Upper lobe of right lung (tissue), 1 donor: Measurements from ENCODE around the gene DHRSX. TPM values are rescaled to one million over a fixed set of nuclear protein-coding genes. Genes with fewer than 3 reads are reported as not detected.

Experiments used
- ATAC-seq: fragments of 200-7000 bp; cut with Tn5 transposase; one replicate; pipeline ENCODE4 v1.9.1; 2020; ENCODE audit warnings: mild to moderate bottlenecking, moderate library complexity
- DNase-seq: peaks from one replicate; pipeline ENCODE4 v3.0.0-alpha.2; 2020
- H3K27ac ChIP-seq: fragments of 200-600 bp; one replicate; pipeline ENCODE4 v1.8.0; 2022
- H3K27me3 ChIP-seq: fragments of 200-600 bp; one replicate; pipeline ENCODE4 v1.8.0; 2022; ENCODE audit warnings: mild to moderate bottlenecking
- H3K36me3 ChIP-seq: fragments of 200-600 bp; one replicate; pipeline ENCODE4 v1.8.0; 2022
- H3K4me1 ChIP-seq: fragments of 200-600 bp; one replicate; pipeline ENCODE4 v1.8.0; 2022
- H3K4me3 ChIP-seq: fragments of 200-600 bp; one replicate; pipeline ENCODE4 v1.8.0; 2022; ENCODE audit warnings: mild to moderate bottlenecking
- H3K9me3 ChIP-seq: fragments of 200-600 bp; one replicate; pipeline ENCODE4 v1.8.0; 2022
- CTCF ChIP-seq: fragments of 200-600 bp; IDR thresholded peaks from one replicate; pipeline ENCODE4 v1.8.0; 2022; ENCODE audit warnings: antibody characterized with exemption
- intact Hi-C: fragments of 100-400 bp; cut with DNase I; formaldehyde crosslinking; loops from one replicate; pipeline ENCODE4 v1.11.0; 2022
- total RNA-seq: library from RNA; stranded (reverse); fragmentation: NEBNext Ultra II Directional; extraction: Animal tissue kit (Norgen Biotek cat#: 25700); gene quantifications from one replicate; pipeline ENCODE4 v1.2.1, GENCODE V29; 2021
- donor health status: DM: no; HTN: yes; CAD: no; lungs with severe emphysema.

DHRSX gene
- total RNA-seq, 1 donor from 2014 or later = 34.8 TPM

GRCh38 chrX:2228536-2228935 lies 272.2 kb downstream of the DHRSX start:
- no peaks in the 10 kb centered on the region for H3K27me3 ChIP-seq
- H3K4me3 ChIP-seq = no peak overlapping the region
- DNase-seq (no peak), ATAC-seq (no peak)
- TF ChIP-seq CTCF = no peak
- peaks cover 8% of the 10 kb centered on the region for H3K36me3 ChIP-seq
- intact Hi-C loops = no loop called here
- no peaks in the 10 kb centered on the region for H3K4me1 ChIP-seq
- no peaks in the 10 kb centered on the region for H3K9me3 ChIP-seq
- H3K27ac ChIP-seq = no peak overlapping the region

GRCh38 chrX:2226906-2227656 lies 273.7 kb downstream of the DHRSX start:
- Histone ChIP-seq H3K9me3 (no peaks in the 10 kb centered on the region), H3K36me3 (peaks cover 8% of the 10 kb centered on the region), H3K4me1 (no peaks in the 10 kb centered on the region), H3K27ac (no peak overlapping the region), H3K27me3 (no peaks in the 10 kb centered on the region), H3K4me3 (no peak overlapping the region)
- intact Hi-C loops = no loop called here
- ATAC-seq = no peak
- no peak for DNase-seq
- TF ChIP-seq CTCF = no peak

GRCh38 chrX:2226182-2226581 lies 274.6 kb downstream of the DHRSX start:
- Histone ChIP-seq H3K36me3 (peaks cover 8% of the 10 kb centered on the region), H3K4me1 (no peaks in the 10 kb centered on the region), H3K27me3 (no peaks in the 10 kb centered on the region), H3K27ac (no peak overlapping the region), H3K9me3 (no peaks in the 10 kb centered on the region), H3K4me3 (no peak overlapping the region)
- ATAC-seq = peak; percentile 47
- DNase-seq = no peak
- intact Hi-C loops = no loop called here
- TF ChIP-seq CTCF = no peak

GRCh38 chrX:2224597-2225235 lies 276.1 kb downstream of the DHRSX start:
- H3K9me3 ChIP-seq = peaks cover 11% of the 10 kb centered on the region
- DNase-seq (no peak), ATAC-seq (no peak)
- H3K36me3 ChIP-seq = peaks cover 2% of the 10 kb centered on the region
- no peaks in the 10 kb centered on the region for H3K27me3 ChIP-seq
- no peak for TF ChIP-seq CTCF
- no peaks in the 10 kb centered on the region for H3K4me1 ChIP-seq
- H3K27ac ChIP-seq = no peak overlapping the region
- H3K4me3 ChIP-seq = no peak overlapping the region
- intact Hi-C loops = no loop called here

GRCh38 chrX:2224161-2224560 lies 276.6 kb downstream of the DHRSX start:
- Histone ChIP-seq H3K36me3 (no peaks in the 10 kb centered on the region), H3K4me1 (no peaks in the 10 kb centered on the region), H3K27me3 (no peaks in the 10 kb centered on the region), H3K4me3 (no peak overlapping the region), H3K9me3 (peaks cover 17% of the 10 kb centered on the region), H3K27ac (no peak overlapping the region)
- intact Hi-C loops = no loop called here
- DNase-seq (no peak), ATAC-seq (no peak)
- no peak for TF ChIP-seq CTCF
